Motor neuron (in vitro differentiated cells): ENCODE measurements around the gene SLC39A8. TPM values are rescaled to one million over a fixed set of nuclear protein-coding genes. Genes with fewer than 3 reads are reported as not detected.
A peak's percentile ranks its signal among the peaks of the same experiment; 100 is the strongest.
"Not testable (repeated sequence)": the region's sequence is repeated elsewhere in the genome, so short reads cannot be mapped to it uniquely, and the experiment has no call there.

ENCODE experiments used
- ATAC-seq, 8 experiments: fragments of 200-7000 bp; cut with Tn5 transposase; replicated peaks in 6 of 8; 2 replicates each; pipeline ENCODE4 v1.8.0; 2021; ENCODE audit warnings: mild to moderate bottlenecking in 8 of 8, moderate library complexity in 8 of 8
- H3K27ac ChIP-seq, 2 donors: fragments of 250-450 bp; sonication (Bioruptor Pico); 2 replicates each; pipeline ENCODE4 v1.9.0; 2021; ENCODE audit warnings: antibody characterized with exemption in 2 of 2, mild to moderate bottlenecking in 2 of 2, moderate library complexity in 1 of 2
- H3K4me1 ChIP-seq, 2 donors: fragments of 250-450 bp; sonication (Bioruptor Pico); replicated peaks in 1 of 2; 2 replicates each; pipeline ENCODE4 v1.6.1; 2021; ENCODE audit warnings: antibody characterized with exemption in 2 of 2, mild to moderate bottlenecking in 2 of 2, moderate library complexity in 1 of 2
- H3K4me3 ChIP-seq, 5 donors: fragments of 250-450 bp; sonication (Bioruptor Pico); 2 replicates each; pipeline ENCODE4 v1.9.0; 2021; ENCODE audit warnings: antibody characterized with exemption in 5 of 5, mild to moderate bottlenecking in 5 of 5, moderate library complexity in 4 of 5
- WGBS, 10 experiments: fragments of 450-650 bp; shearing (Covaris generic); methylation state at CpG; one replicate each; pipeline ENCODE4 v1.0.0; 2022; 5-methylcytosine and 5-hydroxymethylcytosine counted together
- in situ Hi-C, 9 experiments: fragments of 400-800 bp; cut with MboI; loops; one replicate each; pipeline ENCODE4 v1.15.0; 2021; ENCODE audit warnings: low sequenced_read_pairs in 9 of 9, low pct_unique_long_range_greater_than_20kb in 2 of 9; ENCODE audit not compliant: unreplicated experiment in 9 of 9
- total RNA-seq, 8 experiments: library from RNA; unstranded; fragments of 300-600 nt; gene quantifications; 2 replicates each; pipeline versions ENCODE4 v1.2.3 to v1.2.4, GENCODE V29; 2022

Gene SLC39A8
- total RNA-seq, 8 experiments from 2014 or later = 1.2 to 235 (median 3.0) TPM

DNA sequence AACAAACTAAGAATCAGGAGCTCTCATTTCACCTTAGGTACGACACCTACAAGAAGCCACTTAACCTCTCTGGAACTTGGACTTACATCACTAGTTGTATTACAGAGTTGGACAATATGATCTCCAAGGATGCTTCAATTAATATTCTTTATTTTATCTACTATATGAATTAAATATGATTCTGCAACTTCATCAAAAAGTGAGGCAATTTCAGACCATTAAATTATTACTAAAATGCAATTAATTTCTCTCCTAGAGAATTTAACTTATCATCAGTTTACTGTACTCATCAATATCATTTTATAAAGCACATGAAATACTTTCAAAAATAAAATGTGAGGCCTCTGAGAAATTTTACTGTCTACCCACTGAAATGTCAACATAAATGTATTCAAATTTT lies 33.9 kb downstream of the SLC39A8 start:
- ATAC-seq = no peak
- WGBS, 10 experiments = 86 to 100% (median 100%) methylated on average over 1 of the region's 1 CpG; no CpG with 5 or more reads in 4 of the 10 experiments
- no peaks in the 10 kb centered on the region for H3K4me1 ChIP-seq

GRCh38 chr4:102308032-102308799 lies 37.1 kb downstream of the SLC39A8 start:
- Histone ChIP-seq H3K27ac (peak overlapping the region in 1 of 2 donors; percentile 40), H3K4me1 (no peaks in the 10 kb centered on the region), H3K4me3 (no peak overlapping the region)
- WGBS, 10 experiments = 0 to 60% (median 57%) methylated on average over 1 of the region's 1 CpG; no CpG with 5 or more reads in 7 of the 10 experiments
- ATAC-seq = peak in 7 of 8 experiments; percentile 30 to 97 (median 63)
- in situ Hi-C loops = no loop called here

More for the DNA sequence above, 33.9 kb downstream of the SLC39A8 start:
- H3K4me3 ChIP-seq = no peak overlapping the region
- in situ Hi-C loops = no loop called here
- H3K27ac ChIP-seq = no peak overlapping the region

- ATAC-seq = no peak
- in situ Hi-C loops = no loop called here
- no peak overlapping the region for H3K4me3 ChIP-seq
- no peaks in the 10 kb centered on the region for H3K4me1 ChIP-seq
- 83 to 100% (median 89%) methylated on average over 1 of the region's 1 CpG; no CpG with 5 or more reads in 5 of the 10 experiments for WGBS, 10 experiments
- H3K27ac ChIP-seq = no peak overlapping the region
Observed at GRCh38 chr4:102305666-102306065, 39.6 kb downstream of the SLC39A8 start.

DNA sequence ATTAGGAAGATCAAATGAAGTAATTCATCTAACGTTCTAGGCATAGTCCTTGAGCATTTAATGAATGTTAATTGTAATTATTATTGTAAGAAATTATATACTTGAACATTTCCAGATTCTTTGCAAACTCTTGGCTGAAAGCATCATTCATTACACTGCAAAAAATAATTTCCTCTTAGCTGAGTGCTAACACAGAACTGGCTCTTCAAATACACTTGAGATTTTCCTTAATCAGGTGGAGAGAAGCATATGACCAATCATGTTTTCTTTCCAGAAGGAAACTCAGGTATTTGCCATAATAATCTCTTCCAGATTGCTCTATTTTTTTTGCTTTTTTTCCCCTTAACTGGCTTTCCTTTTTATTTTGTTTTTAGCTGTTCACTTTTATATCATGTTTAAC lies 42.5 kb downstream of the SLC39A8 start:
- Histone ChIP-seq H3K4me3 (no peak overlapping the region), H3K4me1 (no peaks in the 10 kb centered on the region), H3K27ac (no peak overlapping the region)
- WGBS, 10 experiments = 0 to 100% (median 56%) methylated on average over 1 of the region's 1 CpG; no CpG with 5 or more reads in 1 of the 10 experiments
- ATAC-seq = no peak
- in situ Hi-C loops = no loop called here

DNA sequence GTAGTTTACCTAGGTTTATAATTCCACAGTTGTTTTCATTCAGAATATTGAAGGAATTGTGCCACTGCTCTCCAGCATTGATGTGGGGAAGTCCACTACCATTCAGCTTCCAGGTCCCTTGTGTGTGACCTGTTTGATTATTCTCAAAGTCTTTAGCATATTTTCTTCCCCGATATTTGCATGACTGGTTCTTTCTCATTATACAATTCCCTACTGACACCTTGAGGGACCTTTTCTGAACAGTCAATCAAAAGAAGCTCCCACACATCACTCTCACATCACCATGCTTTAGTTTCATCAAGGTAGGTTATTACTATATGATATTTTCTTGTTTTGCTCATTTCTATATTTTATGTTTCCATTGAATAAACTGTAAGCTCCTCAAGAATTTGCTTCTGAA lies 44.1 kb downstream of the SLC39A8 start:
- no peak overlapping the region for H3K27ac ChIP-seq
- H3K4me1 ChIP-seq = no peaks in the 10 kb centered on the region
- ATAC-seq = no peak
- in situ Hi-C loops = no loop called here
- WGBS, 10 experiments = 33 to 100% (median 84%) methylated on average over 1 of the region's 1 CpG
- no peak overlapping the region for H3K4me3 ChIP-seq

- in situ Hi-C loops = no loop called here
- H3K4me1 ChIP-seq = no peaks in the 10 kb centered on the region
- peak in 5 of 8 experiments; percentile 47 to 99 (median 92) for ATAC-seq
- no peak overlapping the region for H3K27ac ChIP-seq
- H3K4me3 ChIP-seq = no peak overlapping the region
- 0 to 47% (median 13%) methylated on average over 1 to 4 of the region's 4 CpGs; no CpG with 5 or more reads in 5 of the 10 experiments for WGBS, 10 experiments
Observed at GRCh38 chr4:102299354-102300107, 45.8 kb downstream of the SLC39A8 start.

DNA sequence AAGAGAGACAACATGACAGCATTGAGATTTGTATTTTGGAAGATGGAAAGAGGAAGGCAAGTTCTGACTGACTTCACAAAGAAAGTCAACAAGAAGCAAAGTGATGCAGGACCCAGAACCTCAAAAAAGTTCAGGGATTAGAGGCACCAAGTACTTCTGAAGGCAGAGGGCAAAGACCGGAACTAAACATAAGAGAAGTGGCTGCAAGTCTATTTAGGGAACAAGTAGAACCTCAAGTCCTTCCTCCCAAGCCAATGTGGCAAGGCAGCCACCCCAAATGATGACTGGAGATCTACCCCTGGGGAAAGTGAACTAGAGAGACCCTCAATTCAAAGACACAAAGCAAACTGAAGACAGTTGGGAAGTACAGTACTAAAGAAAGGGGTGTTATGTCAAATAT lies 46.6 kb downstream of the SLC39A8 start:
- in situ Hi-C loops = no loop called here
- Histone ChIP-seq H3K4me3 (no peak overlapping the region), H3K4me1 (no peaks in the 10 kb centered on the region), H3K27ac (no peak overlapping the region)
- no peak for ATAC-seq
- WGBS, 10 experiments = 86 to 100% (median 96%) methylated on average over 1 of the region's 1 CpG; no CpG with 5 or more reads in 4 of the 10 experiments

DNA sequence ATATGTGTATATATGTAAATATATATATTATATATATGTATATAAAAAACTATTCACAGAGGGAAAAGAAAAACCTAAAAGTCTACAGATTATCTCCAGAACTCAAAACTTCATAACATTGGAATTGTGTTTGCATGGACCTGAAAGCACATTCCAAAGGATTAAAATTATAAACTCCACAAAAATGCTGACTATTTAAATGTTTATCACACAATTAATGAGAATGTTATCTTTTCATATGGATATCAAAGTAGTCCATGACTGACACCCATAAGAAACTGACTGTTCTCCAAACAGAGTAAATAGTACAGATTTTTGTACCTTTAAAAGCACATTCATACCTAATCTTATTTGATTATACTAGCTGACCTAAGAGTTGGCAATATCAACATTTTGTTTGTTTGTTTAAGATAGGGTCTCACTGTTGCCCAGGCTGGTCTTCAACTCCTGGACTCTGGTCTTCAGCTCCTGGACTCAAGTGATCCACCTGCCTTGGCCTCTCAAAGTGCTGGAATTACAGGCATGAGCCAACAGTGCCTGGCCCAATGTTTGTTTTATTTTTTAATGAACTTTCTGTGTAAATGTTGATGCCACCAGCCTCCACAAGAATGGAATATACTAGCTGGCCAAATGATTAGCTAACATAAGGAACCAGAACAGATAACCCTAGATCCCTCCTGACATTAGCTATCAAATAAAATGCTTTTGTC lies 50.0 kb downstream of the SLC39A8 start:
- no peak overlapping the region for H3K27ac ChIP-seq
- no peaks in the 10 kb centered on the region for H3K4me1 ChIP-seq
- ATAC-seq = no peak
- H3K4me3 ChIP-seq = no peak overlapping the region
- in situ Hi-C loops = no loop called here

GRCh38 chr4:102288497-102288896 lies 56.8 kb downstream of the SLC39A8 start:
- in situ Hi-C loops = no loop called here
- Histone ChIP-seq H3K4me3 (no peak overlapping the region), H3K4me1 (no peaks in the 10 kb centered on the region), H3K27ac (no peak overlapping the region)
- no peak for ATAC-seq

GRCh38 chr4:102285831-102286230 lies 59.5 kb downstream of the SLC39A8 start:
- Histone ChIP-seq H3K27ac (no peak overlapping the region), H3K4me1 (no peaks in the 10 kb centered on the region), H3K4me3 (no peak overlapping the region)
- in situ Hi-C loops = no loop called here
- ATAC-seq = peak in 2 of 8 experiments; percentile 28 to 78

- no peak for ATAC-seq
- H3K27ac ChIP-seq = no peak overlapping the region
- WGBS, 10 experiments = 78 to 100% (median 89%) methylated on average over 1 to 4 of the region's 4 CpGs; no CpG with 5 or more reads in 1 of the 10 experiments
- in situ Hi-C loops = no loop called here
- H3K4me3 ChIP-seq = no peak overlapping the region
- H3K4me1 ChIP-seq = no peaks in the 10 kb centered on the region
Observed at GRCh38 chr4:102281171-102281839, 64.0 kb downstream of the SLC39A8 start.

- H3K27ac ChIP-seq, H3K4me1 ChIP-seq, H3K4me3 ChIP-seq, in situ Hi-C loops, ATAC-seq: not testable (repeated sequence)
- 90 to 100% (median 100%) methylated on average over 1 to 6 of the region's 9 CpGs; no CpG with 5 or more reads in 3 of the 10 experiments for WGBS, 10 experiments
Observed at GRCh38 chr4:102273317-102273716, 72.0 kb downstream of the SLC39A8 start.

GRCh38 chr4:102272318-102272717 lies 73.0 kb downstream of the SLC39A8 start:
- in situ Hi-C loops = no loop called here
- Histone ChIP-seq H3K4me1 (no peaks in the 10 kb centered on the region), H3K4me3 (no peak overlapping the region), H3K27ac (no peak overlapping the region)
- WGBS, 10 experiments = 73 to 96% (median 90%) methylated on average over 1 to 8 of the region's 8 CpGs; no CpG with 5 or more reads in 3 of the 10 experiments
- no peak for ATAC-seq
